NOMO-1 treated with DMSO at 0.1 percent for 48 hours (cell line): ENCODE data around the gene SLC1A7.

Experiments used
- DNase-seq: peaks from one replicate; lab custom pipeline; 2025; ENCODE audit not compliant: unreplicated experiment; lab: John Stamatoyannopoulos, UW

Gene SLC1A7

DNA sequence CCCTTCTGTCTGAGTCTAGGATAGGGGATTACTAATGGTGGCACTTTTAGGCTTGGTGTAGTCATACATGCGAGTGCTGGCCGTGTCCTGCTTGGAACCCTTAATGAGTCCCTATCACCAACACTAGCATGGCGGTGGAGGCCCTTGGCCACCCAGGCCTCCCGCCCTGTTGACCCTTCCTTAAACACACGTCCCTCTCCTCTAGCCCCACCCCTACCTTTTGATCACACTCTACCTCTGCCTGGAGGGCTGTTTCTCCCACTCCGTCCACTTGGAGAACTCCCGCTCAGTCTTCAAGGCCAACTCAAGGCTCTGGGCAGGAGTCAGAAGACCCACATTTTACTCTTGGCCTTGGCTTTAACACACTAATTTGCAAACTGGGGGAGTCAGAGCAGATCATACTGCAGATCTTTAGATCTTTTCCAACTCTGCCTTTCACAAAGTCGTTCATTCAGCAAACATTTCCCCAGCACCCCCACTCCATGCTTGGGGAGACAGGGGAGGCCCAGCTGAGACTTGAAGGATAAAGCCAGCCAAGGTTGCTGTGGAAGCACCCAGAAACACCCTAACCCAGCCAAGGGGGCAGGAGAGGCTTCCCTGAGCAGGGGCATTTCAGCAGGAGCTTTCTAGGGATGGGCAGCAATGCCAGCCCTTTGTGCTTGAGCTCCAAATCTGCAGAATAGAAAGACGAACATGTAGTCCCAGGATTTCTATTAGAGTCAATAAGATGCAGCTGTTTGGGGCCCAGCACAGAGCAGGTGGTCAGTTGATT is 78.5 kb downstream of the SLC1A7 start:
- DNase-seq = no peak

DNA sequence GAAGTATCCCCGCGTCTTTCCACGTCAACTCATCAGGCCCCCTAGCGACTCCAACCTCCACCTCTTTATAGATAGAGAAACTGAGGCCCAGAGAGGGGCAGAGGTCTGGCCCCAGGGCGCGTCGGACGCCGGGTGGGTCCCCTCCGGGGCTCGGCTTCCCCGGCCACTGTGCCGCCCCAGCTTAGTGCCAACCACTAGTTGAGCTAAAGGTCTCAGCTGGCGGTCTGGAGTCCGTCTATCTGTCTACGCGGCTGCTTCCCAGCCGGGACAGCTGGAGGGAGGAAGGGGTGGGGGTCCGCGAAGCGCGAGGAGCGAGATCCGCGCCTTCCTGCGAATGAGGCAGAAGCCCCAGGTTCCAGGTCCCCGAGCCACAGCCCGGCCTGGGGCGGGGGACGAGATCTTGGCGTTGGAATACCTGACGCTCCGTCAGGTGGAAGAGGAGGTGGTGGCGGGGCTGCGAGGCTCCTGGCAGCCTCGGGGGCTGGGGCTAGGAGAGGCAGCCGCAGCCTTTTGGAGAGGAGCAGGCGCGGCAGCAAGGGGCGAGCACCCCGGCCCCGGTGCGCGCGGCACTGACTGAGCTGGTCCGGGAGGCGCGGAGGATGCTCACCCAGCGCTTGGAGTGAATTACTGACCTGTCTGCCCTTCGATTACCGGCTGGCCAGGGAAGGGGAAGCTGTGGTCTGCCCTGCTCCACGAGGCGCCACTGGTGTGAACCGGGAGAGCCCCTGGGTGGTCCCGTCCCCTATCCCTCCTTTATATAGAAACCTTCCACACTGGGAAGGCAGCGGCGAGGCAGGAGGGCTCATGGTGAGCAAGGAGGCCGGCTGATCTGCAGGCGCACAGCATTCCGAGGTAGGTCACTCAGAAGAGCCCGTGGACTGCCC is 79.5 kb downstream of the SLC1A7 start:
- no peak for DNase-seq

DNA sequence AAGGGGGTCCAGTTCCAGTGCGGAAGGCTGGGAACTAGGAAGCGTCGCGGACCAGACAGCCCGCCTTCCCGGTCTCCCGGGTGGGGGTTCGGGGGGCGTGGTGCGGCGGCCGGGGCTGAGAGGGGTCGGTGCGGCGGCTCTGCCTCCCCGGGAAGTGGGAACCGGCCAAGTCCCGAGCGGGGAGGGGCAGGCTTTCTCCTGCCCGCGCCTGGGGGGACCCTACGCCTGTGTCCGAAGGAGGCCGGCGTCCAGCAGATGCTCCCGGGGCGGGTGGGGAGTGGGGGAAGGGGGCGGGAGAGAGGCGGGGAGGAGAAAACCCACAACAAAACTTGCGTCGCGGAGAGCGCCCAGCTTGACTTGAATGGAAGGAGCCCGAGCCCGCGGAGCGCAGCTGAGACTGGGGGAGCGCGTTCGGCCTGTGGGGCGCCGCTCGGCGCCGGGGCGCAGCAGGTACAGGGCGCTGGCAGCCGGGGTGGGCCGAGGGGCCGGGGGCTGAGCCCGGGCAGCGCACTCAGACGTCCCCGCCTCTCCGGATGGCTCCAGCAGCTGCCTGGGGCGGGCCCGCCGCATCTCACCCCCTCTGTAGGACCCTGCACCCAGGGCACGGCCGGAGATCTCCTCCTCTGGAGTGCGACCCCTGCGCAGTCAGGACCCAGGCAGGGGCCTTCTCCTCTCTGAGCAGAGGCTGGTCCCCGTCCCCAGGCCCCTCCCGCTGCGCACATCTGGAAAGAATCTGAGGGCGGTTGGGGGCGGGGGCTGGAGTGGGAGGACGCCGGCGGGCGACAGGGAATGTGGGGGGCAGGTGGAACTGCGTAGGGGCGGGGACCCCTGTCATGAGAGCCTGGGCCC is 80.4 kb downstream of the SLC1A7 start, which contains the start of gene PODN:
Gene PODN, plus strand, starts transcription at position 355 of the 849 bp plus-strand sequence. CDS start 7,643 bp downstream, outside the sequence.
- no peak for DNase-seq

- no peak for DNase-seq
These were observed 81.1 kb downstream of the SLC1A7 start for GRCh38 chr1:53061123-53061858.

- no peak for DNase-seq
These were observed 81.9 kb downstream of the SLC1A7 start for GRCh38 chr1:53060579-53060978.

- no peak for DNase-seq
These were observed 85.3 kb downstream of the SLC1A7 start for GRCh38 chr1:53057127-53057526.

- no peak for DNase-seq
These were observed 90.8 kb downstream of the SLC1A7 start for GRCh38 chr1:53051676-53052075.

DNA sequence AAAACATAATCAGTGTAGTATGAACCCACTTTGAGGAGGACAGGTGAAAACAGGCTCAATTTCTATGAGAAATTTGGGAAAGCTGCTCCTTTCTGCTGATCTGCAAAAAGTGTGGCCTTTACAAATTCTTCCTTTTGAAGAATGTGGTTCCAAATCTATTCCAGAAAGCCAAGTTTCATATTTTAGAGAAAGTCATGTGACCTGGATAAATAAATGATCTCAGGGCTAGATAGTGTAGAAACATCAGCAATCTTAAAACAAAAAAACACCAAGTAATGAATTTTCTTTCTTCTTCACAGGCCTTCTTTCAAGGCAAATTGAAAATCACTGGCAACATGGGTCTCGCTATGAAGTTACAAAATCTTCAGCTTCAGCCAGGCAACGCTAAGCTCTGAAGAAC is 92.1 kb downstream of the SLC1A7 start:
- DNase-seq = no peak

DNA sequence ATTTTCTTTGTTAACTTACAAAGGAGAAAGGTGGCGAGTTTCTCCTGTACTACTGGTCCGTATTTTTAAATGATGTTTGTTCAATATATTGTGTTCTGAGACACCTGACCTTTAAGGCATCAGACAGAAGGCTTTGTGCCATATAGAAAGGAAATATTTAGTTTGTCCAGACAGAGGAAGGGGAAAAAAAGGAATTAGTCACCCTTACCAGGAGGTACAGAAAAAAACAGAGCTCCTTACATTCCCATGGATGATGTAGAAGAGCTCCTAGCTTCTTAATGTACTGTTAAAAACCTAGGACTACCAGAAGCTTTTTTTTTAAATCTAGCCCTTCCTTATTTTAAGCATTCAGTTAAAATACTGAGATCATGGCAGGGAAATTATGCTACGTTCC is 92.9 kb downstream of the SLC1A7 start:
- no peak for DNase-seq

DNA sequence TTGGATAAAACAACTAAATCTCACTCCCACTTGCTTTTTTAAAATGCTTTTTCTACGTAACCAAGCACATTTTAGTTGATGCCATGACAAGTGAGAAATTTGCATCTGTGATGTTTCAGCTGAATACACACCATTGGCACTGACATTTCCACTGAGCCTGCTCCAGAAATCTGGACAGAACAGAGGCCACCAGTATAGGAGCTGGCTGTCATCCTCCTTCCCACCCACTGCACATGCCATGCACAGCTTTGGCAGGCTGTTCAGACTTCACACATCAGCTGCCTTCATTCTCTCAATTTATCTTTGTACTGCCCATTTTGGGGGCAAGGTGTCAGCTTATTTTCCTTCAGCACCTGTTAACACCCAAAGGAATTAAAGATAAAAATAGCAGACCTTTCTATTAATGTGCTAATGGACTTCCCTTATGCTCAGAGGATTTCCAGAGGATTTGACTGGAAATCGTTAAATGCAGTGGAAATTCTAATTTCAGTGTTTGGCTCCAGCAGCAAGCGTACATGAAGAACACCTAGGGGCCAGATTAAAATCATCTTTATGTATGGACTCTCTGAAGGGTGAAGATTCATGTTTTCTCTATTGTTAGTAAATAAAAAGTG is 93.4 kb downstream of the SLC1A7 start:
- DNase-seq = no peak

GRCh38 chr1:53047737-53048736 is 94.4 kb downstream of the SLC1A7 start:
- no peak for DNase-seq

DNA sequence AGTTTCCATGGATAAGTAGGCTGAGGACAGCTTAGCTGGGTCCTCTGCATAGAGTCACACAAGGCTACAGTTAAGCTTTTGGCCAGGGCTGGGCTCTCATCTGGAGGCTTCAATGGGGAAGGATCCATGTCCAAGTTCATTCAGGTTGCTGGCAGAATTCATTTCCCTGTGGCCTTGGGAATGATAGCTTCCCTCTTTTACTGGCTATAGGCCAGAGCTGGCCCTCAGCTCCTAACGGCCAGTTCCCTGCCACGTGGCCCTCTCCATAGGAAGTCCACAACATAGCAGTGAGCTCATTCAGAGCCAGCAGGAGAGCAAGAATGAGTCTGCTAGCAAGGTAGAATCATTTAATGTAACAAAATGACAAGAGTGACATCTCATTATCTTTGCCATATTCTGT is 95.5 kb downstream of the SLC1A7 start:
- DNase-seq = no peak

GRCh38 chr1:53044926-53045325 is 97.5 kb downstream of the SLC1A7 start:
- DNase-seq = no peak

DNA sequence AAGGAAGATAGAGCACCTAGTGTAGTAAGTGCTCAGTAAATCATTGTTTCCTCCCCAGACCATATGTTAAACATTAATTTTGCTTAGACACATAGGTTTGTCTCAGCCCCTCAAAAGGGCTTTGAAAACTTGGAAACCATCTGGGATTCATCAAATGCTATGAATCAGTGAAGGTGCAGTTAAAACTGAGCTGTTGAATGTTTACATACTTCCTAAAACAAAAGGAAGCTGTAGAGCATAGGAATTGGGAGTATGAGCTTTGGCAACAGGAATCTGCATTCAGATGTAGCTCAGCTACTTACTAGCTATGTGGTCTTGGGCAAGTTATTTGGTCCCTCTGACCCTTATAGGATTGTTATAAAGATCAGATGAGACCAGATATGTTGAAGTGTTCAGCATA is 99.2 kb downstream of the SLC1A7 start:
- no peak for DNase-seq

- DNase-seq = no peak
These were observed 103.9 kb downstream of the SLC1A7 start for GRCh38 chr1:53038566-53038965.
